Measurements from ENCODE around the gene SOS1.
A peak's percentile ranks its signal among the peaks of the same experiment; 100 is the strongest.

The SOS1 gene

GRCh38 chr2:38966678-38967077 is 154.2 kb downstream of the SOS1 start:
- no peak for TF ChIP-seq CTCF (IDR thresholded peaks at IDR 0.05; ENCODE audit: low read depth, low read length, missing control alignments)
- no peak for DNase-seq (ENCODE audit: low read depth)
- no peak overlapping the region for H3K4me3 ChIP-seq (ENCODE audit: low read depth, low read length)
- in situ Hi-C loops (cut with HindIII; ENCODE audit: low sequenced_read_pairs), result no loop called here

GRCh38 chr2:38966006-38966405 is 154.8 kb downstream of the SOS1 start:
- H3K4me3 ChIP-seq (ENCODE audit: low read depth, low read length), result no peak overlapping the region
- no peak for DNase-seq (ENCODE audit: low read depth)
- TF ChIP-seq CTCF (IDR thresholded peaks at IDR 0.05; ENCODE audit: low read depth, low read length, missing control alignments), result no peak
- in situ Hi-C loops (cut with HindIII; ENCODE audit: low sequenced_read_pairs), result no loop called here

GRCh38 chr2:38960609-38961320 is 160.1 kb downstream of the SOS1 start:
- in situ Hi-C loops (cut with HindIII; ENCODE audit: low sequenced_read_pairs), result no loop called here
- no peak for DNase-seq (ENCODE audit: low read depth)
- H3K4me3 ChIP-seq (ENCODE audit: low read depth, low read length), result peak overlapping the region; percentile 26
- no peak for TF ChIP-seq CTCF (IDR thresholded peaks at IDR 0.05; ENCODE audit: low read depth, low read length, missing control alignments)

- in situ Hi-C loops (cut with HindIII; ENCODE audit: low sequenced_read_pairs), result no loop called here
These were observed 160.8 kb downstream of the SOS1 start for GRCh38 chr2:38959938-38960608.

GRCh38 chr2:38959466-38959865 is 161.4 kb downstream of the SOS1 start:
- H3K4me3 ChIP-seq (ENCODE audit: low read depth, low read length), result no peak overlapping the region
- DNase-seq (ENCODE audit: low read depth), result no peak
- in situ Hi-C loops (cut with HindIII; ENCODE audit: low sequenced_read_pairs), result no loop called here
- TF ChIP-seq CTCF (IDR thresholded peaks at IDR 0.05; ENCODE audit: low read depth, low read length, missing control alignments), result no peak

More at GRCh38 chr2:38959938-38960608, 160.8 kb downstream of the SOS1 start:
- peak; percentile 49 for DNase-seq (ENCODE audit: low read depth)
- peak overlapping the region; percentile 26 for H3K4me3 ChIP-seq (ENCODE audit: low read depth, low read length)
- TF ChIP-seq CTCF (IDR thresholded peaks at IDR 0.05; ENCODE audit: low read depth, low read length, missing control alignments), result no peak

- H3K4me3 ChIP-seq (ENCODE audit: low read depth, low read length), result no peak overlapping the region
- DNase-seq (ENCODE audit: low read depth), result no peak
- in situ Hi-C loops (cut with HindIII; ENCODE audit: low sequenced_read_pairs), result no loop called here
- TF ChIP-seq CTCF (IDR thresholded peaks at IDR 0.05; ENCODE audit: low read depth, low read length, missing control alignments), result no peak
These were observed 162.9 kb downstream of the SOS1 start for GRCh38 chr2:38957972-38958371.

All from astrocyte of the cerebellum (primary cell).